NCI-H1417 (cell line): ENCODE results near the gene ACTRT2.

Experiments
- DNase-seq, 3 experiments: peaks; one replicate each; lab custom pipeline; 2025; lab: John Stamatoyannopoulos, UW

Gene ACTRT2

DNA sequence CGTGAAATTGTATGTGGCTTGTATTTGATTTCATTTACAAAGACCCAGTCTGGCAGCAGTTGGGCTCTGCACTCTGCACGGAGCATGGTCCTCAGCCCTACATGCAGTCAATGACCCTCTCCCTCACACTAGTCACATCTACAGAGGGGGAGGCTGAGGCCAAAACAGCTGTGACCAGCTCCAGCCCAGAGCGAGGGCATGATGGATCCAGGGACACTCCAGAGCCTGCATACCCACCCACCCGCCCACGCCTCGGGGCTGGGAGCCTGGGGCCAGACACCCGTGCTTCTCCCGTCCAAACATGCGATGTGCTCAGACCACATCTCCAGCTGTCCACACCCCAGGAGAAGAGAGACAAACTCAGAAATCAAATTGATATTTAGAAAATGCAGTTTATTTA, 33.8 kb downstream of the ACTRT2 start:
- no peak for DNase-seq

DNA sequence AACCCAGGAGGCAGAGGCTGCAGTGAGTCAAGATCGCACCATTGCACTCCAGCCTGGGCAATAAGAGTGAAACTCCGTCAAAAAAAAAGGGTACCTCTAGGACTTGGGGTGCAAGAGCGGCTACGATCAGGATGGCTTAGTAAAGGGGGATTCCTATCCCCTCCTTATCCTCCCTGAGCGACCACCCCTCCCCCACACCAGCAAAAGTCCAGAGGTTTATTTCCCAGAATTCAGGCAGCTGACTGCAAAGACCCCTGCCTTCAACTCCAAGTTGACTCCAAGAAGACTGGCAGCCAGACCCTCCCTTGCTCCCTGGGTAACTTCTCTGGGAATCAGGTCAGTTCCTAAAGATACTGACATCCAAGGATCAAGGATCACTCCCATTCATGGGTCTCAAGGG, 35.4 kb downstream of the ACTRT2 start:
- DNase-seq, result no peak

DNA sequence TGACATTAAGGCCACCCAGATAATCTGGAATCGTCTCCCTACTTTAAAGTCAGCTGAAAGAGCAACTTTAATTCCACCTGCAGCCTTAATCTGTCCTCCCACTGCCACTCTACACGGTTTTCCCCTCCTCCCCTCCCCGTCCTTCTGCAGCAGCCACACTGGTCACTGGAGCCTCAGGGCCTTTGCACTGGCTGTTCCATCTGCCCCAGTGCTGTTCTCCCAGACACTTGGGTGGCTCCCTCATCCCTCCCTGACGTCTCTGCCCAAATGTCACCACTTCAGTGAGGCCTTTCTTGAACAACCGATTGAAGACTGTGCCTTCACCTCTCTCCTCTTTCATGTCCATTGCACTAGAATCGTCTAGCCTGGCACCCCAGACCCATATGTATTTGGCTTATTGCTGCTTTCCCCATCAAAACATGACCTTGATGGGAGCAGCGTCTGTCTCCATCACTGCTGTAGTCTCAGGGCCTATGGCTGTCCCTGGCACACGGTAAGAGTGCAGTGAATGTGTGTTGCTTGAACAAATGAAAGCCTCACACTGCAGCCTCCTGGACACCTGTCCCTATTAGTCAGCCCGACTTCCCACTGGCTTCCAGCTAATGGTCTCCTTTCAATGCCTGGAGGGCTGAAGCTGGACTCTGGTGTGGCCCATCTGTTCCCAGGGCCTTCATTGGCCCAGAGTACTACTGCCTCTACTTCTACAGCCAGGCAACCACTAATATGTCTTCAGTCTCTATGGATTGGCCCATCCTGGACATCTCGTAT, 37.2 kb downstream of the ACTRT2 start:
- DNase-seq, result no peak

DNA sequence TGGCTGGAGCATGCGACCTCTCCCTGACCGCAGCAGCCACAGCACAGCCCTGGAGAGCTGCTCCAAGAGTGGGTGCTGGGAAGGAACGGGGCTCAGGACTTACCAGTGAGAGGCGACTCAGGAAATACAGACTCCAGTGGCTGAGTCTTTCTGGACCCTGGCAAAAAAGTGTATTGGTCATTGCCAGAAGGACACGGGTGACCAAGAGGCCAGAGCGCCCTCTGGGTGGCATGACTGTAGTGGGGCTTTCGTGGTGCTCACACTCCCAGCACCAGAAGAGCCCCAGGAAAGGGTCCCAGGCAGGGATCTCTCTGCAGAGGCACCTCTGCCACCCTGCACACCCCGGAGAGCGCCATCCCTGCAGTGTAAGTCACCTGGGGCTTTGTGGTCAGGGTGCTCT, 38.9 kb downstream of the ACTRT2 start:
- no peak for DNase-seq

DNA sequence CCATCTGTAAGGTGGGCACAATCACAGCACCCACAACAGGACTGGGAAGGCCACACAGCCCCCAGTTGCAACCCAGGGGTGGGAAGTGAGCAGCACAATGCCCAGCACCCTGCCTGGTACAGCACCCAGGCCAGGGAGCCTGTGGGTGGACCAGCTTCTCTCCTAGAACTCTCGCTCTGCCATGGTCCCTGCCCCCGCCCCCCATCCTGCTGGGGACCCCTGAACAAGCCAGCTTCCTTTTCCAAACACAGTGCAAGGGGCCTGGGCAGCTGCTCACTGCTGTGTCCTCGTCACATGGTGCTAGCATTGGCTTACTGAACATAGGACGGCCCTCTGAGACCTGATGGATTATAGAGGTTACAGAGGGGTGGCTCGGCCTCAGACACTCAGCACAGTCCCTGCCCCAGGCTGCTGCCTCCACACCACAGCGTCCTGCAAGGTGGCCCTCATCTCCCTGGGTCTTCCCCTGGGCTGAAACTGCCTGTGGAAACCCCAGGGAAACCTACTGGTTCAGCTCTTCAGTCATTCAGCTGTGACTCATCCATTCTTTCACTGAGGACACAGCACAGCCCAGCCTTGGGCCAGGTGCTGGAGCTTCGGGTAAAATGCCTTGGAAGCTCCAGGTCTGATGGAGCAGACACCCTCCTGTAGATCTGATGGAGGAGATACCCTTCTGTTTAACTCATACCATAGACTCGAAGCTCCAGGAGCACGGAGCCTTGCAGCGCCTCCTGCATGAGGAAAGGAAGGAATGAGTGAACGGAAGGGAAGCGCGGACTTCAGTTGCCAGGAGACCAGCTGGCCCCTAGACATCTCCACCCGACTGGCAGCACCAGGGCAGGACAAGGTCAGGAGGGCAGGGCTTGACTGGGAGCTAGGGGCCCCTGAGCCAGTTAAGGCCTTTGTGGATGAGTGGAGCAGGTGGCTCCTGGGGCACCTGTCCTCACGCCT, 39.6 kb downstream of the ACTRT2 start:
- DNase-seq, result no peak

DNA sequence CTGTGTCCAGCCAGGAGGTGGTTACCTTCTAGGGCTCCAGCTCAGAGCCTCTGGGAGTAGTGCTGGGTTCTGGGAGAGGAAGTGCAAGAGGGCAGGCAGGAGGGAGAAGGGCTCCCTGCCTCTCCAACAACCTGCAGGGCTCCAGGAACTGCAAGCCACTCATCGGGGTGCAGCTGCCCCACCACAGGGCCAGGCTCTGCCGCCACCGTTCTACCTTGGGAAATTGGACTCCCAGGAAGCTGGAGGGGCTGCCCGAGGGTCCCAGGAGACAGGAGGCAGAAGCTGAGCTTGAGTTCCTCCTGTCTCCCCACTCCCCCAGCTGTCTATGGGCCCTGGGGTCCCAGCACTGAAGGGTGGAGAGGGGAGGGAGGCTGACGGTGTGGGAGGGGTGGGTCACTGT, 40.3 kb downstream of the ACTRT2 start:
- no peak for DNase-seq

DNA sequence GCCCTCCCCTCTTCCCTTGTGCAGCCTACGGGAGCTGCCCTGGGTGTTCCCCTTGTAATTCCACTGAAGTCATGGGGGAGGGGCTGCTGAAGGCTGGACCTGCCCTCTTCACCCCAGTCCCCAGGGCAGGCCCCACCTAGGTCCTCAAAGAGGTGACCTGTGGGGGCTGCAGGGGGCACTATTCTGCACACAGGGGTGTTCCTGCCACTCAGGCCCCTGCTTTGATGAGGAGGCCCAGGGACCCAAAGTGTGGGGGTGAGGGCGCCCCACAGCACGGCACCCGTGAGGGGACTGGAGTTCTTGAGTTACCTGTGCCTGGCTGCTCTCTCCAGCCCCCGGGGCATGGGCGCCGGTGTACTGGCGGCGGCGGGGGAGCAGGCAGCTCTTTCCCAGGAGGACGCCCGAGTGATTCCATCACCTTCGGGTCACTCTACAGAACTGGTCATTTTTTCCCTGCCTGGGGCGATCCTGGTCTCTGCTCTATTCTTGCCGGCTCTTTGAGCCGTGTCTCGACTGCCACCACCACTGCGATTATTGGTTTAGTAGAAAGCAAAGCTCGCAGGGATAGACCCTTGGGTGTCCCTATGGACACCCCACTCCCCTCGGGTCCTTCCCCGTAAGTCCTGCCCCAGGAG, 40.8 kb downstream of the ACTRT2 start:
- no peak for DNase-seq

DNA sequence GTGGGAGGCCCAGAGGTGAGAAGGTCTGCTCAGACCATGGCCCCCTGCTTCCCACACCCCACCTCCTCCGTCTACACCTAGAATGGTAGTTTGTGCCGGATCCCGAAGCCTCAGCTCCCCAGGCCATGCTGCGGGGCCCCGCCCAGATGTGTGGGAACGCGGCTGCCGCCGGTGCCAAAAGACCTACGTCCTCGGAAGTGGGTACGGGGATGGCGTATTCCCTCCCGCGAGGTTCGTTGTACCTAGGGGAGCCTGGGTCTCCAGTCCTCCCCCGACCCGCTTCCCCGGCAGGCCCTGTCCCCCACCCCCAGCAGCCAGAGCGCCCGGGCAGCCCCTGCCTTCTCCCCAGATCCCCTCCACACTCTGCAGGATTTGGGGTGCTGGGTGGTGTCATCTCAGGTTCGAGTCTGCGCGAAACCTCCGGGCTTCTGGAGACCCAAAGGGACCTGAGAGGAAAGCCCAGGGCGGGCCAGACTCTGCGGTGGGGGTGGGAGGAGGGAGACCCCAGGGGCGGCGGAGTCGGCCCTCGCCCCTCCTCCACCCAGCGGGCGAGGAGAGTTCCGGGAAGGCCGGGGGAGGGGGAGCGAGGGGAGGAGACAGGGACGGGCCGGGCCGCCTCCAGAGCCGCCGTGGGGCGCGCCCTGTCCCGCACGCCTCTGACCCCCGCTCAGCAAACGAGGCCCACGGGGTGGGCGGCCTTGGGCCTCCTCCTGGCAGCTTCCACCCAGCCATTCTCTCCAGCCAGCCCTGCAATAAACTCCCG, 41.5 kb downstream of the ACTRT2 start:
- no peak for DNase-seq

DNA sequence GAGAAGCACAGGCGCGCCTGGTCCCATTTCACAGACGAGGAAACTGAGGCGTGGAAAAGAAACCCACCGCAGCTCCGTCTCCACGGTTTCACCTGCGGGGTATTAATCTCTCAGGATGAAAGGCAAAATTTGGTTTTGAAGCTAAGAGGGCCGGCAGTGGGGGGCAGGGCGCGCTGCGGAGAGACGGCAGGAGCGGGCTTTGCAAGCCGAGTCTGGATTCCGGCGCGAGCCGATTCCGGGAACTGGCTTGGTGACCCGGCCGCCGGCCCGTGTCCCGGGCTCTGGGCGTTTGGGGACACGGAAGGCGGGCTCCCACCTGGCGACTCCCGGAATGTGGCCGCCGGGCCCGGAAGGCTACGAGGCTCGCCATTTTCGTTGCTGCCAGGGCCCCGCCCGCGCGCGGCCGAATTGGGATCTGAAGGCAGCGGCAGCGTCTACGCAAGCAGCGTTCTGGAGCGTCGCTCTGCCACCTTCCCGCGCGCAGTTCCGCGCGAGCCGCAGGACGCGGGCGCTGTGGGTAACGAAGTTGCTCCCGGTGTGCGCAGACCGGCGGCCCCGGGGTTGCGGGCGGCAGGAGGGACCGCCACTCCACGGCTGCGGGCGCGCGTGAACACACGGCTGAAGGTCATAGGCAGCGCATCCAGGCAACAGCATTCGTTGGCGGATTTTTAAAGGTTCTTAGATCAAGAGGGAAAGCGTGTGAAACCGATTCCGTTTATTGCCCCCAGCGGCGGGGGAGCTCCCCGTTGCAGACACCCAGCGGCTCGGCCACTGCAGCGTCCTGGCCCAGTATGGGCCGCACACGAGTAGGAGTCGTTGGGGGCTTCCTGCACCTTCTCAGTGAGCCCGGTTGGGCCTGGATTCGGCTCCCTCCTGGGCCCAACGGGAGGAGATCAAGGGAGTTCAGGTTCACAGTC, 42.4 kb downstream of the ACTRT2 start:
- DNase-seq, result no peak

DNA sequence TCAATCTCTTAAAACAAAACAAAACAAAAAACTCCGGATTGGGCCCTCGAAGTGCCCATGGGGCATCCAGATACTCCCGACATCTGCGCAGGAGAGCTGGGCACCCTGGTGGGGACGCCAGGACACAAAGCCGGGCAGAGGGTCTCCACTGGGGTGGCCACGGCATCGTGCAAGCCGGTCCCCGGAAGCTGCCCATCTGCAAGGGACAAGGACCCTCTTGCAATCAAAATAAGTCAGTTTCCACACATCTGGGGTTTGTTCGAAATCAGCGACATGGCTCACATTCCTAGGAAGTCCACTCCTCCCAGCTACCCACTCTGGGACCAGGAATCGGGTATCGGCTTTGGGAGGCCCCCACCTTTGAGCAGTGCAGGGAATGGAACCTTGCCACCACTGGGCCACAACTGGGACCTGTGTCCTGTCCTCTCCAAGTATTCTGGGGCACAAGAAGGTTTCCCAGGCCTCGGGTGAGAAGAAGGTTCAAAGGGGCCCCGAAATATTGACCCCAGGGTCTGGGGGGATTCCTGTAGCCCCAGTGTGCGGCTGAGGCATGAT, 43.1 kb downstream of the ACTRT2 start:
- no peak for DNase-seq

DNA sequence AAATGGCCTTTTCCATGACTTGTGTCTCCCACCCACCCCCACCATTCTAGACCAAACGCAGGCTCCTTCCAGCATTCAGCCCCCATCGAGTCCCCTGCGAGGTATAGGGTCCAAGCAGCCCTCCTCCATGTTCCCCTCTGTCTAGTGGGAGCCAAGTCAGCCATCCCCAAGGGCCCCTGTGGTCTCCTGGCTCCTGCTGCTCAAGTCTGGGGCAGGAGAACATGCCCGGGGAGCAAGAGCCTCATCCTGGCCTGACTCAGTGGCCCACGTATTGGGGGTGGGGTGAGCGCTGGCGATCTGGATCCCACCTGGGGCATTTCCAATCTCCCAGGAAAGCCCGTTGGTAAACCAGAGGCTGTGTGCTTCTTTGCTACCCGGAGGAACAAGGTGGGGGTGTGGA, 43.6 kb downstream of the ACTRT2 start:
- DNase-seq, result no peak

DNA sequence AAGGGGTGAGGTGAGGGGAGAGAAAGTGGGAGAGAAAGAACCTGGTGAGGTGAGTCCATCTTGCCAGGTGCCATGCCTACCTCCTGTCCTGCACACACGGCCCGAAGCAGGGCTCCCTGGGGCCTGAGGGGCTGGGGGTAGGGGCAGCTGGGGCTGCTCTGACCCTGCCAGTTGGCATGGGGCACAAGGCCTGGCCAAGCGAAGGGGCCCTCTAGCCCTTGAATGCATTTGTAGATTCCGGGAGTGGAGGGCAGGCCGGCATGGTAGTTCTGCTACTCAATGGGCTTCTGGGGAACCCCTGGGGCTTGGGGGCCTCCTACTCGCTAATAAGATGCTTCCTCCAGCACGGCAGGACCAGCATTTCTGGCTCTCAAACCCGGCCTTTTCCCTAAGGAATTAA, 44.1 kb downstream of the ACTRT2 start:
- DNase-seq, result no peak

DNA sequence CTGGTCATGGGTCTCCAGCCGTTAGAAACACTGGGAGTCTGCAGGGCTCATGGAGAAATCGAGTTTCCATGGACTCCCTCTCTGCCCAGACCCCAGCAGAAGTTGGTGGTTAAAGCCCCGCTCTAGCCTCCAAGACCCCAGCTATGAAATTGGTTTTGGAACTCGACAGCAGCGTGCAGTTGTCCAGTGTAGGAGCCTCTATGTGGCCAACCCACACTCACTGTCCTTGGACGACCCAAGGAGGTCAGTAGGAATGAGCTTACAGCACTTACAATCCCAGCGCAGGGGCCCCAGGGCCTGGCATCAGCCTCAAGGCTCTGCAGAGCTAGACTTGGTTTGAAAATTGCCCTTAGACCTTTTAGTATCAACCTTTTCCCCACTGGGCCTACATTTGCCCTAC, 44.5 kb downstream of the ACTRT2 start:
- no peak for DNase-seq

DNA sequence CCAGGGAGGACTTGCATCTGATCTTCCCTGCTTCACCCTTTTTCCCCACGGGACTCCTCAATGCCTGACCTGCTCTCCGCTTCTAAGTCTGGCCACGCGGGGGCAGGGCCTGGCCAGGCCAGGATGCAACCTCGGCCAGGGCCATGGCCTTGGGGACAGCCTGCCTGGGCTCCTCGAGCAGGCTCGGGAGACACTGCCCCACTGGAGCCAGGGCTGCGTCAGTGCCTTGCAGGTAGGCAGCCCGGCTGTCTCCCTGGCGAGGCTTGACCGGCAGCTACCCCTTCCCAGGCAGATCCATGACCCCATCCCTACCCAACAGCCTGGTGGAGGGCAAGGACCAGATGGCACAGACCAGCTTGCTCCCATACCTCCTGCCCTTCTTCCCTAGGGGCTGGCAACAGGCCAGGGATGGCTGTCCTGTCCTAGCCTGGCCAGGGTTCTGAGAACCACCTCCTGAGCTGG, 45.0 kb downstream of the ACTRT2 start:
- no peak for DNase-seq

DNA sequence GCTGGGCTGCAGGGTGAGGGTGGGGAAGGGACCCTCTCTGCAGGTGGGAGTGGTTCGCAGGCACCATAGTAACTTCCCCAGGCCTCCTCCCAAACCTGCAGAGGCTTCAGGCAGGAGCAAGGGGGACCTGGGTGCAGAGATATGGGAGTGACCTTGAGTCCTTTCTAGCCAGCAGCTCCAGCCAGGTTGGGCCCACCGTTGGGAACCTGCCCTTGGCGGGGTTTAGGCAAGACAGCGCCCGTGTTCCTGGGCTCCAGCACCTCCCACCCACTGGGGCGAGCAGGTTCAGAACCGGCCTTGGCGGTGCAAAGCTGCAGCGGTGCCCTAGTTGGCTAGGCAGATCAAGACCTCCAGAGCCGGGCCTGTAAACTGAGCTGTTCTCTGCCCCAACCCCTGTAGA, 45.6 kb downstream of the ACTRT2 start:
- DNase-seq, result no peak

DNA sequence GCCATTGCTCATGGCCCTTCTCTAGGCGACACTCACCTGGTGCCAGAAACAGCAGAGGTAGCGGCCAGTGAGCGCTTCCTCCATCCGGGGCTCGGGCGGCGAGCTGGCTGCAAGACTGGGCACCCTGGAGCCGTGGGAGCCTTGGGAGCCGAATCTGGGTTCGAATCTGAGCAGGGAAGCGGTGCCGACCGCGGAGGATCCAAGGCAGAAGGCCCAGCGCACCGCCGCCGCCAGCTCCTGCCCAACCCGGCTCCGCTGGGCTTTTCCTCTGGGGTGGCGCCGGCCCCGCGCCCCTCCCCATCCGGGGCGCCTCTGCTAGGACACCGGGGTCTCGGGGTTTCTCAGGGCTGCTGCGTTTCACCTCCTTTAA, 46.0 kb downstream of the ACTRT2 start:
- DNase-seq, result no peak

DNA sequence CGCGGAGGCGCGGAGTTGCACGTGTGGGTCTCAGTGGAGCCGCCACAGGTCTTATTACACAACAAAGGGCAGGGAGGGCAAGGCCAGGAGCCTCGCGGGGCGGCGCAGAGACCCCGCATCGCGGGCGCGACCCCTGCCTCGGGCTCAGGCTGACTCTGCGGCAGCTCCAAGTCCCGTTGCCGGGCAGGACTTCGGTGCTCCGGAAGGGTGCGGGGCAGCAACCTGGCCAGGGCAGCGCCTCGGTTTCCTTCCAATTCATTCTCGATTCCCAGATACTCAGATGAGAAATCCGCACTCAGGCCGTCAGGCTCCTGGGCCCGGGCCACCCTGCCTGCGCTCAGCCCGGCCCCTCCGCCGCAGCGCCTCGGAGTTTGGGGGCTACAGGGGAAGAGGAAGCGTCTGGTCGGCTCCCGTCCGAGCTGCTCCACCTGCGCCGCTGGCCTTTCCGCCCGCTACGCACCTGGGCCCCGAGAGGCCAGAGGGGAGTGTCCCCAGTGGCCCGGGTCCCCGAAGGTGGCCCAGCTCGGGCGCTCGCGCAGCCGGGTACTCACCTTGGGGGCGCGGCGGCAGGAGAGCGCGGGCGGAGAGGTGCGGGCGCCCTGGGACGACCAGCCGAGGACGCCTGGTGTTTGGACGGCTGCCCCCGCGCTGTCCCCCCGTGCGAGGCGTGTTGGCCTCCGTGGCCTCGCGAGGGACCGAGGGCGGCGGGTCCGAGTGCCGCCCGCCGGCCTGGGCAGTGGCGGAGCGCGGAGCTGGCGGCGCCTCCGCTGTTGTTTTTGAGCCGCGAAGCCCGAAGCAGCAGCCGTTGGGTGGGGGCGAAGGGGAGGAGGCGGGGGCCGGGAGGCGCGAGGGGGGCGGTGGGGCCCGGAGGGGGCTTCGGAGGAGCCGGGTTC, 46.6 kb downstream of the ACTRT2 start:
- no peak for DNase-seq

DNA sequence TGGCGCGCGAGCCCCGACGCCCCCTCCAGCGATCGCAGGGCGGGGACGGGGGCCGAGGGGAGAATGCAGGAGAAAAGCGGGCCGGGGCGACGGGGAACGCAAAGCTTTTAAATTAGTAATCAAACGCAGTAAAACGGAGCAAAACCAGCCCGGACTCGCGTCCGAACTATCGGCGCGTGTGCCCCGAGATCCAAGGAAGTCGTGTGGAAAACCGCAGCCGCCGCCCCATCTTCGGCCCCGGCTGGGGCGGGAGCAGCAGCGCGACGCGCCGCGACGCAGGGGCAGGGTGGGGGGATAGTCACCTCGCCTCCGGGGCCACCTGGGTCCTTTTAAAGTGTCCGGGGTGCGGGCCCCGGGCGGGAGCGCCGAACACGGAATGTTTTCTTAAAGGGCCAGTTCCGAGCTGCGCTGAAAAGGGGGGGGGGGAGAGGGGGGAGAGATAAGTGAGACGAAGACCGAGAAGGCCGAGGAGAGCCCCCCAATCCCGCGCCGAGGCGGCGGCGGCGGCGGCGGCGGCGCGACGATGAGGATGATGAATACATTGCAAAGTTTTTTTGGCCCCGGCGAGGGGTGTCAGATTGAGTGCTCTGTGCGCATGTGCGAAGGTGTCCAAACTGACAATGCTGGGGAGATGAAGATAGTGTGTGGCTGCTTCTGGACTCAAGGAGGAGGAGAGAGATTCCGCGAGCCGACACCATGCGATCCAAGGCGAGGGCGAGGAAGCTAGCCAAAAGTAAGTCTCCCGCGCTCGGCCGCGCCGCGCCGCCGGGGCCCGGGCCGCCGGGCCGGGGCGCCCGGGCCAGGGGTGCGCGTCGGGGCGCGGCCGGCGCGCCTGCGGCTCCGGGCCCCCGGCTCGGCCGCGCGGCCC, 47.5 kb downstream of the ACTRT2 start, which contains the start of gene PRDM16:
PRDM16 (plus strand) TSS at position 640 of the 868 bp plus-strand sequence; CDS start at position 697, 57 bp downstream.
- DNase-seq, result no peak
